Osteocyte (in vitro differentiated cells): Measurements from ENCODE around the gene PTTG1IP. TPM values are rescaled to one million over a fixed set of nuclear protein-coding genes. Genes with fewer than 3 reads are reported as not detected.

ENCODE experiments used
- DNase-seq: peaks from one replicate; pipeline ENCODE4 v3.0.0; 2021; ENCODE audit warnings: mixed read lengths; ENCODE audit not compliant: unreplicated experiment; ENCODE audit errors: extremely low spot score
- H3K27ac Mint-ChIP-seq: one replicate; pipeline ENCODE4 v1.8.0; 2021; ENCODE audit warnings: mild to moderate bottlenecking, mixed read lengths; ENCODE audit not compliant: unreplicated experiment
- H3K27me3 Mint-ChIP-seq: one replicate; pipeline ENCODE4 v1.8.0; 2021; ENCODE audit warnings: mixed read lengths; ENCODE audit not compliant: unreplicated experiment
- H3K36me3 Mint-ChIP-seq: one replicate; pipeline ENCODE4 v1.8.0; 2021; ENCODE audit warnings: mixed read lengths; ENCODE audit not compliant: unreplicated experiment
- H3K4me1 Mint-ChIP-seq: one replicate; pipeline ENCODE4 v1.8.0; 2021; ENCODE audit warnings: mixed read lengths; ENCODE audit not compliant: unreplicated experiment
- H3K4me3 Mint-ChIP-seq: one replicate; pipeline ENCODE4 v1.8.0; 2021; ENCODE audit warnings: mild to moderate bottlenecking, moderate library complexity, mixed read lengths; ENCODE audit not compliant: unreplicated experiment
- H3K9me3 Mint-ChIP-seq: one replicate; pipeline ENCODE4 v1.8.0; 2021; ENCODE audit warnings: mixed read lengths; ENCODE audit not compliant: unreplicated experiment
- total RNA-seq: library from RNA; stranded (reverse); gene quantifications from 2 replicates; pipeline ENCODE4 v1.2.1, GENCODE V29; 2021
- TF ChIP-seq, protein P1 (sequence below): fragments of 200-600 bp; sonication (generic); IDR thresholded peaks from 2 replicates; pipeline ENCODE4 v1.5.0; 2021; ENCODE audit warnings: antibody characterized with exemption, mild to moderate bottlenecking, moderate library complexity

PTTG1IP gene
- total RNA-seq, 1 donor from 2014 or later = 318 TPM

- H3K9me3 Mint-ChIP-seq = peaks cover 19% of the 10 kb centered on the region
- H3K4me1 Mint-ChIP-seq = peaks cover 35% of the 10 kb centered on the region
- peak; percentile 94 for DNase-seq
- no peaks in the 10 kb centered on the region for H3K27me3 Mint-ChIP-seq
- TF ChIP-seq, protein P1, sequence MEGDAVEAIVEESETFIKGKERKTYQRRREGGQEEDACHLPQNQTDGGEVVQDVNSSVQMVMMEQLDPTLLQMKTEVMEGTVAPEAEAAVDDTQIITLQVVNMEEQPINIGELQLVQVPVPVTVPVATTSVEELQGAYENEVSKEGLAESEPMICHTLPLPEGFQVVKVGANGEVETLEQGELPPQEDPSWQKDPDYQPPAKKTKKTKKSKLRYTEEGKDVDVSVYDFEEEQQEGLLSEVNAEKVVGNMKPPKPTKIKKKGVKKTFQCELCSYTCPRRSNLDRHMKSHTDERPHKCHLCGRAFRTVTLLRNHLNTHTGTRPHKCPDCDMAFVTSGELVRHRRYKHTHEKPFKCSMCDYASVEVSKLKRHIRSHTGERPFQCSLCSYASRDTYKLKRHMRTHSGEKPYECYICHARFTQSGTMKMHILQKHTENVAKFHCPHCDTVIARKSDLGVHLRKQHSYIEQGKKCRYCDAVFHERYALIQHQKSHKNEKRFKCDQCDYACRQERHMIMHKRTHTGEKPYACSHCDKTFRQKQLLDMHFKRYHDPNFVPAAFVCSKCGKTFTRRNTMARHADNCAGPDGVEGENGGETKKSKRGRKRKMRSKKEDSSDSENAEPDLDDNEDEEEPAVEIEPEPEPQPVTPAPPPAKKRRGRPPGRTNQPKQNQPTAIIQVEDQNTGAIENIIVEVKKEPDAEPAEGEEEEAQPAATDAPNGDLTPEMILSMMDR = no peak
- peak within 1 kb of the TSS; percentile 47 for H3K27ac Mint-ChIP-seq
- peak within 1 kb of the TSS; percentile 66 for H3K4me3 Mint-ChIP-seq
- H3K36me3 Mint-ChIP-seq = peaks cover 5% of the 10 kb centered on the region
Measured at GRCh38 chr21:44817914-44818639, 55.4 kb downstream of the PTTG1IP start, which contains the start of gene SUMO3. TSS of gene SUMO3 (minus strand) at chr21:44818062. CDS start at chr21:44817968, 94 bp downstream.

DNA sequence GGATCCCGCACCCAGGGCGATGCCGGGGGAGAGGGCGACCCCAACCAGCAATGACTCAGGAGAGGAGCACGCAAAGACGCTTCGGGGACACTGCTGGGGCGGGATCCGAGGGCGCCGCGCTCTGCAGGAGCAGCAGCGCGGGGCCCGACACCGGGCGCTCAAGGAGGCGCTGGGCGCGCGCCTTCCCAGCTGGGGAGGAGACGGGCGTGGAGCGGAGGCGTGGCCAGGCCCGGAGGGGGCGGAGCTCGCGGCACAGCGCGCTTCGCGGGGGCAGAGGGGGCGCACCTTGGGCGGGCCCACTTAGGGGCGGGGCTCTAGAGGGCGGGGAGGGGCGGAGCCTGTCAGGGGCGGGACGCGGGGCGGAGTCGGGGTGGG, 56.0 kb downstream of the PTTG1IP start:
- peak; percentile 94 for DNase-seq
- H3K4me1 Mint-ChIP-seq = peaks cover 35% of the 10 kb centered on the region
- H3K27ac Mint-ChIP-seq = peak overlapping the region; percentile 27
- TF ChIP-seq, protein P1 = no peak
- H3K36me3 Mint-ChIP-seq = peaks cover 5% of the 10 kb centered on the region
- peaks cover 15% of the 10 kb centered on the region for H3K9me3 Mint-ChIP-seq
- no peaks in the 10 kb centered on the region for H3K27me3 Mint-ChIP-seq
- H3K4me3 Mint-ChIP-seq = peak overlapping the region; percentile 66

- Mint-ChIP-seq H3K9me3 (peaks cover 10% of the 10 kb centered on the region), H3K27me3 (no peaks in the 10 kb centered on the region), H3K4me1 (peaks cover 35% of the 10 kb centered on the region), H3K27ac (peak overlapping the region; percentile 85), H3K4me3 (peak overlapping the region; percentile 72), H3K36me3 (peaks cover 6% of the 10 kb centered on the region)
- no peak for DNase-seq
- TF ChIP-seq, protein P1 = no peak
Measured at GRCh38 chr21:44816761-44817505, 56.6 kb downstream of the PTTG1IP start.

GRCh38 chr21:44815852-44816628, 57.5 kb downstream of the PTTG1IP start:
- H3K4me1 Mint-ChIP-seq = peaks cover 35% of the 10 kb centered on the region
- no peak for DNase-seq
- H3K27me3 Mint-ChIP-seq = no peaks in the 10 kb centered on the region
- peaks cover 11% of the 10 kb centered on the region for H3K36me3 Mint-ChIP-seq
- H3K9me3 Mint-ChIP-seq = peaks cover 7% of the 10 kb centered on the region
- peak overlapping the region; percentile 85 for H3K27ac Mint-ChIP-seq
- peak overlapping the region; percentile 72 for H3K4me3 Mint-ChIP-seq
- TF ChIP-seq, protein P1 = no peak
